Measurements from ENCODE around the gene ADGRG1. TPM values are rescaled to one million over a fixed set of nuclear protein-coding genes. Genes with fewer than 3 reads are reported as not detected.
"Not testable (repeated sequence)": the region's sequence is repeated elsewhere in the genome, so short reads cannot be mapped to it uniquely, and the experiment has no call there.

ADGRG1 gene
- total RNA-seq, 4 donors from 2014 or later, result 6.5 to 87.0 (median 7.8) TPM

- DNase-seq, result no peak
- H3K4me3 ChIP-seq, result no peak overlapping the region
- TF ChIP-seq POLR2A (IDR thresholded peaks at IDR 0.05) (no peak), CTCF (IDR thresholded peaks at IDR 0.05) (no peak)
- H3K4me1 ChIP-seq, result no peaks in the 10 kb centered on the region
- intact Hi-C loops (cut with DNase I; ENCODE audit: low total_unique reads), result loop anchor here (10.0 kb wide), 1 partner anchor 51 kb away; no protein-coding TSS in a partner anchor
- H3K9me3 ChIP-seq, result no peaks in the 10 kb centered on the region
- H3K36me3 ChIP-seq, result no peaks in the 10 kb centered on the region
- H3K27ac ChIP-seq, result no peak overlapping the region
- H3K27me3 ChIP-seq, result no peaks in the 10 kb centered on the region
Measured at GRCh38 chr16:57593990-57594389, 34.4 kb upstream of the ADGRG1 start.

- no peak for DNase-seq
- no peak for TF ChIP-seq POLR2A (IDR thresholded peaks at IDR 0.05)
- TF ChIP-seq CTCF (IDR thresholded peaks at IDR 0.05), result no peak
- H3K27me3 ChIP-seq, result no peaks in the 10 kb centered on the region
- no peaks in the 10 kb centered on the region for H3K9me3 ChIP-seq
- intact Hi-C loops (cut with DNase I; ENCODE audit: low total_unique reads), result loop anchor here (10.0 kb wide), 1 partner anchor 50 kb away; no protein-coding TSS in a partner anchor
- H3K36me3 ChIP-seq, result no peaks in the 10 kb centered on the region
- no peak overlapping the region for H3K27ac ChIP-seq
- no peaks in the 10 kb centered on the region for H3K4me1 ChIP-seq
- H3K4me3 ChIP-seq, result no peak overlapping the region
Measured at GRCh38 chr16:57594531-57595031, 33.8 kb upstream of the ADGRG1 start.

- DNase-seq, H3K4me1 ChIP-seq, H3K27ac ChIP-seq, H3K4me3 ChIP-seq, H3K9me3 ChIP-seq, H3K36me3 ChIP-seq, H3K27me3 ChIP-seq: not testable (repeated sequence)
- intact Hi-C loops (cut with DNase I; ENCODE audit: low total_unique reads), result loop anchor here (10.0 kb wide), 1 partner anchor 49 kb away; no protein-coding TSS in a partner anchor
Measured at GRCh38 chr16:57596234-57596633, 32.2 kb upstream of the ADGRG1 start.

- no peak for TF ChIP-seq POLR2A (IDR thresholded peaks at IDR 0.05)
- TF ChIP-seq CTCF (IDR thresholded peaks at IDR 0.05), result no peak
- no peak overlapping the region for H3K4me3 ChIP-seq
- no peaks in the 10 kb centered on the region for H3K36me3 ChIP-seq
- H3K27me3 ChIP-seq, result no peaks in the 10 kb centered on the region
- no peak overlapping the region for H3K27ac ChIP-seq
- no peaks in the 10 kb centered on the region for H3K4me1 ChIP-seq
- DNase-seq, result no peak
- H3K9me3 ChIP-seq, result no peaks in the 10 kb centered on the region
- intact Hi-C loops (cut with DNase I; ENCODE audit: low total_unique reads), result loop anchor here (10.0 kb wide), 1 partner anchor 46 kb away; no protein-coding TSS in a partner anchor
Measured at GRCh38 chr16:57598437-57598836, 30.0 kb upstream of the ADGRG1 start.

GRCh38 chr16:57600048-57600835 lies 28.2 kb upstream of the ADGRG1 start:
- Histone ChIP-seq H3K36me3 (no peaks in the 10 kb centered on the region), H3K27me3 (no peaks in the 10 kb centered on the region), H3K9me3 (no peaks in the 10 kb centered on the region), H3K4me1 (no peaks in the 10 kb centered on the region), H3K27ac (no peak overlapping the region), H3K4me3 (no peak overlapping the region)
- intact Hi-C loops (cut with DNase I; ENCODE audit: low total_unique reads), result no loop called here
- DNase-seq, result no peak
- TF ChIP-seq POLR2A (IDR thresholded peaks at IDR 0.05), result no peak
- TF ChIP-seq CTCF (IDR thresholded peaks at IDR 0.05), result peak; percentile 49 to 84 (median 66)

Data from uterus (tissue), 4 donors.